CD14-positive monocyte (primary cell): ENCODE measurements around the gene TRIM67. TPM values are rescaled to one million over a fixed set of nuclear protein-coding genes. Genes with fewer than 3 reads are reported as not detected.

Source experiments
- DNase-seq, 3 donors: peaks; one replicate each; pipeline ENCODE4 v3.0.0-alpha.2; 2011 to 2022
- H2AFZ ChIP-seq: 2 replicates; pipeline ENCODE4 v1.6.0; 2012; ENCODE audit warnings: mild to moderate bottlenecking, low read depth, low read length, inconsistent platforms; ENCODE audit not compliant: insufficient read depth, poor library complexity, severe bottlenecking
- H3K27ac ChIP-seq, 2 donors: 1 replicate in 1 of 2; 2 replicates in 1 of 2; pipeline ENCODE4 v1.5.1; 2012 to 2013; ENCODE audit warnings: low read length in 2 of 2, control low read depth in 1 of 2, inconsistent platforms in 1 of 2, low read depth in 1 of 2, mild to moderate bottlenecking in 1 of 2
- H3K27me3 ChIP-seq, 2 donors: one replicate each; pipeline versions ENCODE4 v1.6.0 to v1.6.1; 2011 to 2013; ENCODE audit warnings: low read length in 2 of 2; ENCODE audit not compliant: control insufficient read depth in 2 of 2, insufficient read depth in 2 of 2
- H3K36me3 ChIP-seq, 2 donors: replicated peaks in 1 of 2; 1 replicate in 1 of 2; 2 replicates in 1 of 2; pipeline versions ENCODE4 v1.5.1 to v1.6.1; 2012 to 2013; ENCODE audit warnings: low read length in 2 of 2, control low read depth in 1 of 2, inconsistent platforms in 1 of 2, mild to moderate bottlenecking in 1 of 2; ENCODE audit not compliant: insufficient read depth in 2 of 2, control insufficient read depth in 1 of 2
- H3K4me1 ChIP-seq, 2 donors: 1 replicate in 1 of 2; 2 replicates in 1 of 2; pipeline versions ENCODE4 v1.5.1 to v1.6.1; 2012 to 2013; ENCODE audit warnings: low read length in 2 of 2, control low read depth in 1 of 2, inconsistent platforms in 1 of 2, mild to moderate bottlenecking in 1 of 2, moderate library complexity in 1 of 2; ENCODE audit not compliant: insufficient read depth in 2 of 2, control insufficient read depth in 1 of 2
- H3K4me2 ChIP-seq: replicated peaks from 2 replicates; pipeline ENCODE3; 2012; ENCODE audit warnings: low read length, moderate library complexity, mild to moderate bottlenecking; ENCODE audit not compliant: poor library complexity, severe bottlenecking; ENCODE audit errors: extremely low read depth
- H3K4me3 ChIP-seq, 3 experiments: fragments of 200-600 bp in 1 of 3; sonication (generic) in 1 of 3; replicated peaks in 1 of 3; 1 replicate in 2 of 3; 2 replicates in 1 of 3; pipeline ENCODE4 v1.5.1; 2011 to 2013; ENCODE audit warnings: low read length in 3 of 3, mild to moderate bottlenecking in 3 of 3, control low read depth in 2 of 3, low read depth in 2 of 3, inconsistent platforms in 1 of 3, moderate library complexity in 1 of 3
- H3K79me2 ChIP-seq: 2 replicates; pipeline ENCODE4 v1.6.0; 2012; ENCODE audit warnings: mild to moderate bottlenecking, control low read depth, inconsistent platforms, low read length, moderate library complexity; ENCODE audit not compliant: insufficient read depth
- H3K9ac ChIP-seq: 2 replicates; pipeline ENCODE4 v1.6.0; 2017; ENCODE audit warnings: low read length, mild to moderate bottlenecking; ENCODE audit not compliant: insufficient read depth, poor library complexity, severe bottlenecking
- H3K9me3 ChIP-seq, 2 donors: replicated peaks in 1 of 2; 1 replicate in 1 of 2; 2 replicates in 1 of 2; pipeline versions ENCODE4 v1.5.1 to v1.6.1; 2012 to 2013; ENCODE audit warnings: low read length in 2 of 2, control low read depth in 1 of 2; ENCODE audit not compliant: control insufficient read depth in 1 of 2, insufficient read depth in 1 of 2
- H4K20me1 ChIP-seq: 2 replicates; pipeline ENCODE4 v1.6.0; 2012; ENCODE audit warnings: mild to moderate bottlenecking, low read length, control low read depth, moderate library complexity; ENCODE audit not compliant: insufficient read depth
- H3K27ac Mint-ChIP-seq, 7 donors: one replicate each; pipeline ENCODE4 v1.8.0; 2020; ENCODE audit warnings: mild to moderate bottlenecking in 7 of 7, mixed read lengths in 7 of 7, moderate library complexity in 6 of 7, inconsistent platforms in 2 of 7
- H3K27me3 Mint-ChIP-seq, 3 donors: one replicate each; pipeline ENCODE4 v1.8.0; 2021 to 2022; ENCODE audit warnings: low read depth in 3 of 3, mild to moderate bottlenecking in 3 of 3, mixed read lengths in 3 of 3, moderate library complexity in 3 of 3, inconsistent platforms in 1 of 3
- H3K36me3 Mint-ChIP-seq, 2 donors: one replicate each; pipeline ENCODE4 v1.8.0; 2020; ENCODE audit warnings: mixed read lengths in 2 of 2, inconsistent platforms in 1 of 2, mild to moderate bottlenecking in 1 of 2
- H3K4me1 Mint-ChIP-seq: one replicate; pipeline ENCODE4 v1.8.0; 2020; ENCODE audit warnings: mild to moderate bottlenecking, mixed read lengths
- H3K4me3 Mint-ChIP-seq, 2 donors: one replicate each; pipeline ENCODE4 v1.8.0; 2020; ENCODE audit warnings: mild to moderate bottlenecking in 2 of 2, mixed read lengths in 2 of 2, moderate library complexity in 1 of 2
- H3K9me3 Mint-ChIP-seq, 7 donors: one replicate each; pipeline ENCODE4 v1.8.0; 2020 to 2022; ENCODE audit warnings: mixed read lengths in 7 of 7, mild to moderate bottlenecking in 6 of 7, moderate library complexity in 6 of 7, inconsistent platforms in 2 of 7
- WGBS: methylation state at CpG from one replicate; pipeline ENCODE4 v1.1.5; 2013; ENCODE audit warnings: missing lambda C conversion rate; ENCODE audit not compliant: insufficient coverage; 5-methylcytosine and 5-hydroxymethylcytosine counted together
- intact Hi-C, 2 donors: fragments of 100-400 bp; cut with micrococcal nuclease; formaldehyde crosslinking; loops; one replicate each; pipeline versions ENCODE4 v1.15.0 to v1.15.1; 2023
- polyA plus RNA-seq, 3 donors: library from polyadenylated mRNA; depleted of rRNA in 1 of 3; unstranded in 2 of 3; stranded (reverse) in 1 of 3; fragments of 300-500 nt in 2 of 3; fragments of >200 nt in 1 of 3; fragmentation: Illumina TruSeq in 2 of 3; gene quantifications; 1 replicate in 2 of 3; 2 replicates in 1 of 3; pipeline ENCODE4 v1.2.3, GENCODE V29; 2012 to 2021
- TF ChIP-seq, protein P1 (sequence below): fragments of 200-600 bp; IDR thresholded peaks from one replicate; pipeline ENCODE4 v1.8.0; 2022; ENCODE audit warnings: antibody characterized with exemption, mild to moderate bottlenecking

Gene TRIM67
- polyA plus RNA-seq, 3 donors = not detected

GRCh38 chr1:231238298-231238697, 76.4 kb downstream of the TRIM67 start:
- H3K27ac ChIP-seq = no peak overlapping the region
- no peaks in the 10 kb centered on the region for H3K9me3 ChIP-seq
- H3K36me3 ChIP-seq = peaks cover 22 to 55% of the 10 kb centered on the region in 2 donors
- no peak for DNase-seq
- peaks cover 39 to 45% of the 10 kb centered on the region in 2 donors for H3K36me3 Mint-ChIP-seq
- intact Hi-C loops = no loop called here
- peaks cover 28 to 33% of the 10 kb centered on the region in 2 donors for H3K4me1 ChIP-seq
- WGBS = no CpG with 5 or more reads among the region's 1 CpG
- peaks cover 75% of the 10 kb centered on the region for H3K79me2 ChIP-seq
- H3K27me3 Mint-ChIP-seq = peaks cover 0 to 2% (median 0%) of the 10 kb centered on the region in 3 donors
- H3K9ac ChIP-seq = no peak overlapping the region
- no peak overlapping the region for H2AFZ ChIP-seq
- H3K9me3 Mint-ChIP-seq = no peaks in the 10 kb centered on the region
- H3K4me3 Mint-ChIP-seq = no peak overlapping the region
- no peak overlapping the region for H3K27ac Mint-ChIP-seq
- H3K4me3 ChIP-seq = no peak overlapping the region
- no peaks in the 10 kb centered on the region for H3K27me3 ChIP-seq
- no peaks in the 10 kb centered on the region for H4K20me1 ChIP-seq
- TF ChIP-seq, protein P1, sequence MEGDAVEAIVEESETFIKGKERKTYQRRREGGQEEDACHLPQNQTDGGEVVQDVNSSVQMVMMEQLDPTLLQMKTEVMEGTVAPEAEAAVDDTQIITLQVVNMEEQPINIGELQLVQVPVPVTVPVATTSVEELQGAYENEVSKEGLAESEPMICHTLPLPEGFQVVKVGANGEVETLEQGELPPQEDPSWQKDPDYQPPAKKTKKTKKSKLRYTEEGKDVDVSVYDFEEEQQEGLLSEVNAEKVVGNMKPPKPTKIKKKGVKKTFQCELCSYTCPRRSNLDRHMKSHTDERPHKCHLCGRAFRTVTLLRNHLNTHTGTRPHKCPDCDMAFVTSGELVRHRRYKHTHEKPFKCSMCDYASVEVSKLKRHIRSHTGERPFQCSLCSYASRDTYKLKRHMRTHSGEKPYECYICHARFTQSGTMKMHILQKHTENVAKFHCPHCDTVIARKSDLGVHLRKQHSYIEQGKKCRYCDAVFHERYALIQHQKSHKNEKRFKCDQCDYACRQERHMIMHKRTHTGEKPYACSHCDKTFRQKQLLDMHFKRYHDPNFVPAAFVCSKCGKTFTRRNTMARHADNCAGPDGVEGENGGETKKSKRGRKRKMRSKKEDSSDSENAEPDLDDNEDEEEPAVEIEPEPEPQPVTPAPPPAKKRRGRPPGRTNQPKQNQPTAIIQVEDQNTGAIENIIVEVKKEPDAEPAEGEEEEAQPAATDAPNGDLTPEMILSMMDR = no peak
- no peak overlapping the region for H3K4me2 ChIP-seq
- H3K4me1 Mint-ChIP-seq = peaks cover 52% of the 10 kb centered on the region

DNA sequence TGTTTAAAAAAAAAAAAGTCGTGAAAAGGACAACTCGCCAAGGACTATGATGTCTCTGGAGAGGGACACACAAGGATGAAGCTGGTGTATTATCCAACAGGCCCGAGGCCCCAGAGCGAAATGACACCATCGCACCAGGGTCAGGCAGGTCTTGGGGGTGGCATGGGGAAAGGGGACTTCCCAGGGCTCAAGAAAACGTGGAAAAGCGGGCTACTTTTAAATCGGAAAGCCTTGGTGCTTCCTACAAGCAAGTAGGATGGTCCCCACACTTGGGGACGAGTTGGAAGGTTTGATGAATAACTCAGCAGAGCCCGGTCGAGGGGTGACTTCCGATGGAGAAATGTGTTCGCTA, 78.6 kb downstream of the TRIM67 start:
- H3K4me2 ChIP-seq = peak overlapping the region; percentile 79
- peaks cover 18 to 43% of the 10 kb centered on the region in 2 donors for H3K36me3 ChIP-seq
- Mint-ChIP-seq H3K4me1 (peaks cover 62% of the 10 kb centered on the region), H3K36me3 (peaks cover 34 to 41% of the 10 kb centered on the region in 2 donors), H3K27ac (peak overlapping the region; percentile 94 to 98 (median 97)), H3K4me3 (peak overlapping the region; percentile 92 to 97), H3K9me3 (peaks cover 0 to 2% (median 0%) of the 10 kb centered on the region in 7 donors), H3K27me3 (peaks cover 0 to 2% (median 0%) of the 10 kb centered on the region in 3 donors)
- H2AFZ ChIP-seq = peak overlapping the region; percentile 99
- peaks cover 82% of the 10 kb centered on the region for H3K79me2 ChIP-seq
- H3K4me3 ChIP-seq = peak overlapping the region; percentile 78 to 95 (median 94)
- H4K20me1 ChIP-seq = peaks cover 6% of the 10 kb centered on the region
- no peaks in the 10 kb centered on the region for H3K9me3 ChIP-seq
- peak overlapping the region; percentile 93 for H3K9ac ChIP-seq
- 7% methylated on average over 11 of the region's 13 CpGs for WGBS
- peaks cover 30 to 35% of the 10 kb centered on the region in 2 donors for H3K4me1 ChIP-seq
- no peaks in the 10 kb centered on the region for H3K27me3 ChIP-seq
- DNase-seq = no peak
- TF ChIP-seq, protein P1 = no peak
- intact Hi-C loops = loop anchor here in 1 of 2 donors (10.0 kb wide), 2 partner anchors 94 to 1874 kb away; partner anchors contain the start of genes EXOC8 and SPRTN
- peak overlapping the region; percentile 54 to 95 for H3K27ac ChIP-seq
